GM19239 (cell line): ENCODE results near the gene CCDC102B.
"Not testable (repeated sequence)": the region's sequence is repeated elsewhere in the genome, so short reads cannot be mapped to it uniquely, and the experiment has no call there.

ENCODE experiments used
- DNase-seq: peaks from one replicate; pipeline ENCODE4 v3.0.0; 2011; ENCODE audit warnings: low spot score; ENCODE audit not compliant: insufficient read length
- FAIRE-seq: peaks from 2 replicates; lab custom pipeline; 2011; peaks lifted over from hg19 to GRCh38; lab: Jason Lieb, UNC

CCDC102B gene

GRCh38 chr18:68797871-68798270 is at the start of gene CCDC102B:
Gene CCDC102B (plus strand): TSS chr18:68798080. CDS start chr18:68836764, 38,684 bp downstream.
- no peak for DNase-seq
- no peak for FAIRE-seq

- DNase-seq (no peak), FAIRE-seq (no peak)
These were observed 40.8 kb upstream of the CCDC102B start for GRCh38 chr18:68757126-68757525.

- FAIRE-seq (no peak), DNase-seq (no peak)
These were observed 38.6 kb upstream of the CCDC102B start for GRCh38 chr18:68759308-68759707.

GRCh38 chr18:68763083-68763482 is 34.8 kb upstream of the CCDC102B start:
- FAIRE-seq = no peak
- DNase-seq = no peak

GRCh38 chr18:68764016-68764415 is 33.9 kb upstream of the CCDC102B start:
- no peak for DNase-seq
- FAIRE-seq = no peak

GRCh38 chr18:68766433-68766832 is 31.4 kb upstream of the CCDC102B start:
- no peak for DNase-seq
- no peak for FAIRE-seq

GRCh38 chr18:68769461-68769860 is 28.4 kb upstream of the CCDC102B start:
- DNase-seq = no peak
- no peak for FAIRE-seq

- no peak for DNase-seq
- no peak for FAIRE-seq
These were observed 25.6 kb upstream of the CCDC102B start for GRCh38 chr18:68772268-68772667.

GRCh38 chr18:68778280-68778886 is 19.5 kb upstream of the CCDC102B start:
- FAIRE-seq (no peak), DNase-seq (no peak)

- FAIRE-seq (no peak), DNase-seq (no peak)
These were observed 18.7 kb upstream of the CCDC102B start for GRCh38 chr18:68779169-68779568.

- no peak for FAIRE-seq
- no peak for DNase-seq
These were observed 16.9 kb upstream of the CCDC102B start for GRCh38 chr18:68780802-68781635.

GRCh38 chr18:68783506-68783905 is 14.4 kb upstream of the CCDC102B start:
- DNase-seq = no peak
- no peak for FAIRE-seq

- FAIRE-seq = no peak
- no peak for DNase-seq
These were observed 13.8 kb upstream of the CCDC102B start for GRCh38 chr18:68784071-68784470.

- FAIRE-seq, DNase-seq: not testable (repeated sequence)
These were observed 7.6 kb upstream of the CCDC102B start for GRCh38 chr18:68790290-68790689.

- FAIRE-seq (no peak), DNase-seq (no peak)
These were observed 6.1 kb upstream of the CCDC102B start for GRCh38 chr18:68791801-68792200.

- DNase-seq (no peak), FAIRE-seq (no peak)
These were observed 3.9 kb upstream of the CCDC102B start for GRCh38 chr18:68793951-68794350.

- DNase-seq (no peak), FAIRE-seq (no peak)
These were observed 767 bp upstream of the CCDC102B start for GRCh38 chr18:68796936-68797690.

- DNase-seq = no peak
- FAIRE-seq = no peak
These were observed 2.2 kb downstream of the CCDC102B start for GRCh38 chr18:68800075-68800474.

GRCh38 chr18:68803356-68803755 is 5.5 kb downstream of the CCDC102B start:
- FAIRE-seq = no peak

GRCh38 chr18:68817584-68817983 is 19.7 kb downstream of the CCDC102B start:
- no peak for DNase-seq
- FAIRE-seq = no peak

More at GRCh38 chr18:68803356-68803755, 5.5 kb downstream of the CCDC102B start:
- no peak for DNase-seq

GRCh38 chr18:68818584-68818983 is 20.7 kb downstream of the CCDC102B start:
- DNase-seq = no peak
- no peak for FAIRE-seq
